SK-N-SH (cell line): Measurements from ENCODE around the gene FAM120B. TPM values are rescaled to one million over a fixed set of nuclear protein-coding genes. Genes with fewer than 3 reads are reported as not detected.

ENCODE experiments used
- CTCF ChIA-PET: fragments of 300-600, 350-600 bp; formaldehyde crosslinking; extraction: SDS; loops from one replicate; lab custom pipeline; 2021; lab: Yijun Ruan, JAX
- POLR2A ChIA-PET: fragments of 350-600 bp; sonication (Branson Sonifier 250); formaldehyde crosslinking; extraction: SDS; loops from one replicate; lab custom pipeline; 2020; ENCODE audit warnings: antibody characterized with exemption, inconsistent platforms; lab: Yijun Ruan, JAX
- DNase-seq: peaks from one replicate; pipeline ENCODE4 v3.0.0; 2012
- H2AFZ ChIP-seq: fragments of 200-600 bp; sonication (generic); 2 replicates; pipeline ENCODE4 v1.8.1; 2016; ENCODE audit warnings: antibody characterized with exemption, mild to moderate bottlenecking, low read depth
- H3F3A ChIP-seq: fragments of 200-600 bp; sonication (generic); replicated peaks from 2 replicates; pipeline ENCODE3; 2016; ENCODE audit warnings: antibody characterized with exemption, mild to moderate bottlenecking; ENCODE audit not compliant: insufficient read depth
- H3K27ac ChIP-seq, 2 experiments: fragments of 200-500 bp in 1 of 2; fragments of 200-600 bp in 1 of 2; sonication (Bioruptor generic) in 1 of 2; sonication (generic), shearing (Covaris generic) in 1 of 2; 2 replicates each; pipeline versions ENCODE4 v1.5.1 to v1.6.1; 2014 to 2016; ENCODE audit warnings: low read depth in 2 of 2, inconsistent platforms in 1 of 2, low read length in 1 of 2, mild to moderate bottlenecking in 1 of 2, mixed read lengths in 1 of 2
- H3K27me3 ChIP-seq: fragments of 200-600 bp; sonication (generic), shearing (Covaris generic); 2 replicates; pipeline ENCODE4 v1.6.1; 2016; ENCODE audit warnings: mixed run types; ENCODE audit not compliant: insufficient read depth
- H3K36me3 ChIP-seq, 2 experiments: fragments of 200-500 bp in 1 of 2; fragments of 200-600 bp in 1 of 2; sonication (Bioruptor generic) in 1 of 2; sonication (generic) in 1 of 2; replicated peaks in 1 of 2; 2 replicates each; pipeline versions ENCODE3 to v1.5.1; 2014 to 2016; ENCODE audit warnings: low read length in 1 of 2, mild to moderate bottlenecking in 1 of 2; ENCODE audit not compliant: insufficient read depth in 2 of 2, control insufficient read depth in 1 of 2
- H3K4me1 ChIP-seq, 2 experiments: fragments of 200-500 bp in 1 of 2; fragments of 200-600 bp in 1 of 2; sonication (Bioruptor generic) in 1 of 2; sonication (generic), shearing (Covaris generic) in 1 of 2; 2 replicates each; pipeline versions ENCODE4 v1.5.1 to v1.6.1; 2014 to 2016; ENCODE audit warnings: low read depth in 1 of 2, low read length in 1 of 2, mixed run types in 1 of 2; ENCODE audit not compliant: insufficient read depth in 2 of 2, control insufficient read depth in 1 of 2
- H3K4me2 ChIP-seq: fragments of 200-600 bp; sonication (generic), shearing (Covaris generic); 2 replicates; pipeline ENCODE4 v1.6.1; 2017; ENCODE audit warnings: mixed run types
- H3K4me3 ChIP-seq, 2 experiments: fragments of 200-500 bp in 1 of 2; fragments of 200-600 bp in 1 of 2; sonication (Bioruptor generic) in 1 of 2; sonication (generic), shearing (Covaris generic) in 1 of 2; 2 replicates each; pipeline versions ENCODE4 v1.5.1 to v1.8.1; 2014 to 2016; ENCODE audit warnings: low read depth in 2 of 2, inconsistent platforms in 1 of 2, low read length in 1 of 2, mild to moderate bottlenecking in 1 of 2, mixed read lengths in 1 of 2, moderate library complexity in 1 of 2
- H3K79me2 ChIP-seq: fragments of 200-600 bp; sonication (generic); 2 replicates; pipeline ENCODE4 v1.8.1; 2017; ENCODE audit warnings: mild to moderate bottlenecking; ENCODE audit not compliant: insufficient read depth
- H3K9ac ChIP-seq: fragments of 200-600 bp; sonication (generic); 2 replicates; pipeline ENCODE4 v1.6.1; 2017; ENCODE audit warnings: mixed run types
- H3K9me2 ChIP-seq: fragments of 200-600 bp; sonication (generic); 2 replicates; pipeline ENCODE4 v1.6.1; 2017; ENCODE audit warnings: mixed run types
- H3K9me3 ChIP-seq: fragments of 200-600 bp; sonication (generic); 2 replicates; pipeline ENCODE4 v1.6.1; 2017; ENCODE audit warnings: mixed run types, mild to moderate bottlenecking, moderate library complexity
- H4K20me1 ChIP-seq: fragments of 200-600 bp; sonication (generic); 2 replicates; pipeline ENCODE4 v1.6.1; 2017; ENCODE audit warnings: mild to moderate bottlenecking, mixed run types; ENCODE audit not compliant: insufficient read depth
- CHD2 ChIP-seq: fragments of 150-350 bp; IDR thresholded peaks from 2 replicates; pipeline ENCODE4 v1.6.1; 2018; ENCODE audit warnings: low read length; ENCODE audit not compliant: partially characterized antibody
- CTCF ChIP-seq: fragments of 200-600 bp; sonication (generic); IDR thresholded peaks from 2 replicates; pipeline ENCODE4 v1.6.1; 2017; ENCODE audit warnings: antibody characterized with exemption, mild to moderate bottlenecking, moderate library complexity
- EP300 ChIP-seq, 2 experiments: IDR thresholded peaks; 2 replicates each; pipeline versions ENCODE4 v1.4.0 to v1.6.1; 2012; ENCODE audit warnings: borderline replicate concordance in 1 of 2, low read depth in 1 of 2, low read length in 1 of 2
- EZH2phosphoT487 ChIP-seq: fragments of 200-600 bp; sonication (generic); IDR thresholded peaks from 2 replicates; pipeline ENCODE4 v1.6.1; 2017; ENCODE audit warnings: low read depth, mixed run types, mild to moderate bottlenecking, antibody characterized with exemption, moderate library complexity, borderline replicate concordance
- FOXJ3 ChIP-seq: sonication (generic); formaldehyde crosslinking; IDR thresholded peaks from 2 replicates; pipeline ENCODE4 v1.5.1; 2020; ENCODE audit warnings: mild to moderate bottlenecking, missing genetic modification reagents
- GABPA ChIP-seq: IDR thresholded peaks from 2 replicates; pipeline ENCODE4 v1.4.0; 2012; ENCODE audit warnings: low read depth, mild to moderate bottlenecking
- IRF3 ChIP-seq: fragments of 150-350 bp; IDR thresholded peaks from 2 replicates; pipeline ENCODE4 v1.6.1; 2016; ENCODE audit warnings: mild to moderate bottlenecking, low read depth, low read length
- JUND ChIP-seq: IDR thresholded peaks from 2 replicates; pipeline ENCODE4 v1.4.0; 2012
- MAX ChIP-seq: IDR thresholded peaks from 2 replicates; pipeline ENCODE4 v1.4.0; 2012; ENCODE audit warnings: low read depth
- NFIC ChIP-seq: IDR thresholded peaks from 2 replicates; pipeline ENCODE4 v1.4.0; 2012; ENCODE audit warnings: borderline replicate concordance
- PBX3 ChIP-seq: IDR thresholded peaks from 2 replicates; pipeline ENCODE4; 2012
- RAD21 ChIP-seq: IDR thresholded peaks from 2 replicates; pipeline ENCODE4 v1.6.1; 2012; ENCODE audit warnings: mild to moderate bottlenecking, low read length
- RCOR1 ChIP-seq: fragments of 150-350 bp; IDR thresholded peaks from 2 replicates; pipeline ENCODE4 v1.6.1; 2017; ENCODE audit warnings: antibody characterized with exemption, low read length
- REST ChIP-seq: IDR thresholded peaks from 2 replicates; pipeline ENCODE4 v1.6.1; 2012; ENCODE audit warnings: mild to moderate bottlenecking, low read depth, low read length, moderate library complexity
- RXRA ChIP-seq: IDR thresholded peaks from 2 replicates; pipeline ENCODE4 v1.4.0; 2012; ENCODE audit warnings: low read depth, mild to moderate bottlenecking, borderline replicate concordance
- SMC3 ChIP-seq: IDR thresholded peaks from 2 replicates; pipeline ENCODE4 v1.6.1; 2012; ENCODE audit warnings: low read depth, low read length, improper control_type of control experiment
- TEAD4 ChIP-seq: IDR thresholded peaks from 2 replicates; pipeline ENCODE4 v1.4.0; 2012; ENCODE audit warnings: mild to moderate bottlenecking, borderline replicate concordance; ENCODE audit not compliant: insufficient read depth
- USF1 ChIP-seq: IDR thresholded peaks from 2 replicates; pipeline ENCODE4 v1.4.0; 2012; ENCODE audit warnings: low read depth, borderline replicate concordance
- USF2 ChIP-seq: fragments of 150-350 bp; IDR thresholded peaks from 2 replicates; pipeline ENCODE4 v1.6.1; 2017; ENCODE audit warnings: antibody characterized with exemption, low read length, low read depth, borderline replicate concordance
- ZBTB33 ChIP-seq: IDR thresholded peaks from 2 replicates; pipeline ENCODE4 v1.4.0; 2012; ENCODE audit warnings: low read depth, borderline replicate concordance
- WGBS: methylation state at CpG from one replicate; pipeline ENCODE4 v1.1.6; 2017; ENCODE audit warnings: low lambda C conversion rate; 5-methylcytosine and 5-hydroxymethylcytosine counted together
- polyA plus RNA-seq, 3 experiments: library from polyadenylated mRNA; depleted of rRNA; stranded (reverse); fragments of >200 nt; gene quantifications; 2 replicates each; pipeline ENCODE4 v1.2.3, GENCODE V29; 2012

Gene FAM120B
- polyA plus RNA-seq, 1 of the 3 experiments (the other 2 are of a cell fraction), result 7.7 TPM

GRCh38 chr6:170267688-170268087, 38.9 kb upstream of the FAM120B start:
- no peak overlapping the region for H2AFZ ChIP-seq
- no peaks in the 10 kb centered on the region for H3K9me3 ChIP-seq
- no peaks in the 10 kb centered on the region for H4K20me1 ChIP-seq
- no peak overlapping the region for H3K4me2 ChIP-seq
- H3K27me3 ChIP-seq, result no peaks in the 10 kb centered on the region
- no peaks in the 10 kb centered on the region for H3K79me2 ChIP-seq
- no peaks in the 10 kb centered on the region for H3F3A ChIP-seq
- no peaks in the 10 kb centered on the region for H3K36me3 ChIP-seq
- no peaks in the 10 kb centered on the region for H3K9me2 ChIP-seq
- H3K9ac ChIP-seq, result no peak overlapping the region
- H3K4me1 ChIP-seq, result no peaks in the 10 kb centered on the region; a peak in 1 of 4 replicates
- no peak overlapping the region for H3K4me3 ChIP-seq
- CTCF ChIA-PET, result no interaction called here
- 55% methylated on average over 14 of the region's 14 CpGs for WGBS
- TF ChIP-seq RAD21 (no peak), EZH2phosphoT487 (no peak), EP300 (IDR thresholded peaks at IDR 0.05; ENCODE audit: borderline replicate concordance in 1 of 2, low read depth in 1 of 2, low read length in 1 of 2) (no peak), PBX3 (no peak), USF2 (no peak), RXRA (no peak), CTCF (no peak), TEAD4 (no peak), FOXJ3 (no peak), NFIC (no peak), MAX (no peak), IRF3 (no peak), REST (no peak), USF1 (no peak), JUND (no peak), ZBTB33 (no peak), RCOR1 (no peak), SMC3 (no peak), CHD2 (no peak), GABPA (no peak)
- POLR2A ChIA-PET, result no interaction called here
- H3K27ac ChIP-seq, result no peak overlapping the region
- DNase-seq, result no peak
